ENCODE measurements around the gene MAP4K3.
"Not testable (repeated sequence)": the region's sequence is repeated elsewhere in the genome, so short reads cannot be mapped to it uniquely, and the experiment has no call there.

MAP4K3 gene

GRCh38 chr2:39256040-39256439, 181.0 kb downstream of the MAP4K3 start:
- Histone ChIP-seq H3K9me3 (ENCODE audit: control insufficient read depth in 1 of 2, low read length in 2 of 2) (peaks cover 0 to under 1% of the 10 kb centered on the region in 2 donors), H3K4me3 (ENCODE audit: low read depth in 1 of 2, low read length in 2 of 2) (no peak overlapping the region), H3K9ac (ENCODE audit: low read depth in 1 of 2, low read length in 2 of 2) (no peak overlapping the region), H3K4me1 (ENCODE audit: control insufficient read depth in 1 of 2, insufficient read depth in 2 of 2, low read length in 2 of 2) (no peaks in the 10 kb centered on the region), H3K27me3 (ENCODE audit: control insufficient read depth in 1 of 2, insufficient read depth in 2 of 2, low read length in 2 of 2) (no peaks in the 10 kb centered on the region), H3K27ac (ENCODE audit: low read depth, low read length) (no peak overlapping the region), H3K36me3 (ENCODE audit: control insufficient read depth in 1 of 2, insufficient read depth in 2 of 2, low read length in 2 of 2) (peaks cover 21 to 69% of the 10 kb centered on the region in 2 donors)

- Histone ChIP-seq H3K36me3 (ENCODE audit: control insufficient read depth in 1 of 2, insufficient read depth in 2 of 2, low read length in 2 of 2) (peaks cover 24 to 54% of the 10 kb centered on the region in 2 donors), H3K27ac (ENCODE audit: low read depth, low read length) (no peak overlapping the region), H3K9ac (ENCODE audit: low read depth in 1 of 2, low read length in 2 of 2) (no peak overlapping the region), H3K4me3 (ENCODE audit: low read depth in 1 of 2, low read length in 2 of 2) (no peak overlapping the region), H3K27me3 (ENCODE audit: control insufficient read depth in 1 of 2, insufficient read depth in 2 of 2, low read length in 2 of 2) (no peaks in the 10 kb centered on the region), H3K4me1 (ENCODE audit: control insufficient read depth in 1 of 2, insufficient read depth in 2 of 2, low read length in 2 of 2) (no peaks in the 10 kb centered on the region), H3K9me3 (ENCODE audit: control insufficient read depth in 1 of 2, low read length in 2 of 2) (peaks cover 0 to 2% of the 10 kb centered on the region in 2 donors)
Measured at GRCh38 chr2:39252888-39253518, 184.1 kb downstream of the MAP4K3 start.

GRCh38 chr2:39247512-39248043, 189.5 kb downstream of the MAP4K3 start:
- Histone ChIP-seq H3K27me3 (ENCODE audit: control insufficient read depth in 1 of 2, insufficient read depth in 2 of 2, low read length in 2 of 2) (no peaks in the 10 kb centered on the region), H3K9me3 (ENCODE audit: control insufficient read depth in 1 of 2, low read length in 2 of 2) (peaks cover 0 to 2% of the 10 kb centered on the region in 2 donors), H3K36me3 (ENCODE audit: control insufficient read depth in 1 of 2, insufficient read depth in 2 of 2, low read length in 2 of 2) (peaks cover 11 to 24% of the 10 kb centered on the region in 2 donors), H3K4me3 (ENCODE audit: low read depth in 1 of 2, low read length in 2 of 2) (no peak overlapping the region), H3K27ac (ENCODE audit: low read depth, low read length) (no peak overlapping the region), H3K9ac (ENCODE audit: low read depth in 1 of 2, low read length in 2 of 2) (no peak overlapping the region), H3K4me1 (ENCODE audit: control insufficient read depth in 1 of 2, insufficient read depth in 2 of 2, low read length in 2 of 2) (no peaks in the 10 kb centered on the region)

- Histone ChIP-seq H3K4me1 (ENCODE audit: control insufficient read depth in 1 of 2, insufficient read depth in 2 of 2, low read length in 2 of 2) (no peaks in the 10 kb centered on the region), H3K9ac (ENCODE audit: low read depth in 1 of 2, low read length in 2 of 2) (no peak overlapping the region), H3K36me3 (ENCODE audit: control insufficient read depth in 1 of 2, insufficient read depth in 2 of 2, low read length in 2 of 2) (peaks cover 5 to 14% of the 10 kb centered on the region in 2 donors), H3K9me3 (ENCODE audit: control insufficient read depth in 1 of 2, low read length in 2 of 2) (peaks cover 0 to 2% of the 10 kb centered on the region in 2 donors), H3K4me3 (ENCODE audit: low read depth in 1 of 2, low read length in 2 of 2) (no peak overlapping the region), H3K27ac (ENCODE audit: low read depth, low read length) (no peak overlapping the region), H3K27me3 (ENCODE audit: control insufficient read depth in 1 of 2, insufficient read depth in 2 of 2, low read length in 2 of 2) (no peaks in the 10 kb centered on the region)
Measured at GRCh38 chr2:39246382-39246980, 190.6 kb downstream of the MAP4K3 start.

- H3K27ac ChIP-seq (ENCODE audit: low read depth, low read length) = not testable (repeated sequence)
Measured at GRCh38 chr2:39244963-39245625, 192.0 kb downstream of the MAP4K3 start.

GRCh38 chr2:39244241-39244862, 192.7 kb downstream of the MAP4K3 start:
- not testable (repeated sequence) for H3K9me3 ChIP-seq (ENCODE audit: control insufficient read depth in 1 of 2, low read length in 2 of 2); H3K27me3 ChIP-seq (ENCODE audit: control insufficient read depth in 1 of 2, insufficient read depth in 2 of 2, low read length in 2 of 2); H3K36me3 ChIP-seq (ENCODE audit: control insufficient read depth in 1 of 2, insufficient read depth in 2 of 2, low read length in 2 of 2); H3K4me1 ChIP-seq (ENCODE audit: control insufficient read depth in 1 of 2, insufficient read depth in 2 of 2, low read length in 2 of 2); H3K4me3 ChIP-seq (ENCODE audit: low read depth in 1 of 2, low read length in 2 of 2); H3K9ac ChIP-seq (ENCODE audit: low read depth in 1 of 2, low read length in 2 of 2); H3K27ac ChIP-seq (ENCODE audit: low read depth, low read length)

More at GRCh38 chr2:39244963-39245625, 192.0 kb downstream of the MAP4K3 start:
- not testable (repeated sequence) for H3K4me3 ChIP-seq (ENCODE audit: low read depth in 1 of 2, low read length in 2 of 2); H3K36me3 ChIP-seq (ENCODE audit: control insufficient read depth in 1 of 2, insufficient read depth in 2 of 2, low read length in 2 of 2); H3K9ac ChIP-seq (ENCODE audit: low read depth in 1 of 2, low read length in 2 of 2); H3K4me1 ChIP-seq (ENCODE audit: control insufficient read depth in 1 of 2, insufficient read depth in 2 of 2, low read length in 2 of 2); H3K9me3 ChIP-seq (ENCODE audit: control insufficient read depth in 1 of 2, low read length in 2 of 2); H3K27me3 ChIP-seq (ENCODE audit: control insufficient read depth in 1 of 2, insufficient read depth in 2 of 2, low read length in 2 of 2)

- Histone ChIP-seq H3K4me1 (ENCODE audit: control insufficient read depth in 1 of 2, insufficient read depth in 2 of 2, low read length in 2 of 2) (no peaks in the 10 kb centered on the region), H3K9me3 (ENCODE audit: control insufficient read depth in 1 of 2, low read length in 2 of 2) (no peaks in the 10 kb centered on the region), H3K4me3 (ENCODE audit: low read depth in 1 of 2, low read length in 2 of 2) (no peak within 1 kb of the TSS), H3K9ac (ENCODE audit: low read depth in 1 of 2, low read length in 2 of 2) (no peak within 1 kb of the TSS), H3K27ac (ENCODE audit: low read depth, low read length) (no peak within 1 kb of the TSS), H3K36me3 (ENCODE audit: control insufficient read depth in 1 of 2, insufficient read depth in 2 of 2, low read length in 2 of 2) (no peaks in the 10 kb centered on the region), H3K27me3 (ENCODE audit: control insufficient read depth in 1 of 2, insufficient read depth in 2 of 2, low read length in 2 of 2) (no peaks in the 10 kb centered on the region)
Measured at GRCh38 chr2:39243469-39244123, 193.5 kb downstream of the MAP4K3 start, which contains the start of gene CDKL4. Gene CDKL4 (minus strand): TSS chr2:39243970.

- H3K9me3 ChIP-seq (ENCODE audit: control insufficient read depth in 1 of 2, low read length in 2 of 2) = no peaks in the 10 kb centered on the region
- H3K9ac ChIP-seq (ENCODE audit: low read depth in 1 of 2, low read length in 2 of 2) = no peak overlapping the region
- H3K4me1 ChIP-seq (ENCODE audit: control insufficient read depth in 1 of 2, insufficient read depth in 2 of 2, low read length in 2 of 2) = no peaks in the 10 kb centered on the region
- H3K27ac ChIP-seq (ENCODE audit: low read depth, low read length) = no peak overlapping the region
- H3K4me3 ChIP-seq (ENCODE audit: low read depth in 1 of 2, low read length in 2 of 2) = no peak overlapping the region
- no peaks in the 10 kb centered on the region for H3K36me3 ChIP-seq (ENCODE audit: control insufficient read depth in 1 of 2, insufficient read depth in 2 of 2, low read length in 2 of 2)
- H3K27me3 ChIP-seq (ENCODE audit: control insufficient read depth in 1 of 2, insufficient read depth in 2 of 2, low read length in 2 of 2) = no peaks in the 10 kb centered on the region
Measured at GRCh38 chr2:39241588-39241987, 195.5 kb downstream of the MAP4K3 start.

GRCh38 chr2:39240758-39241157, 196.3 kb downstream of the MAP4K3 start:
- Histone ChIP-seq H3K9me3 (ENCODE audit: control insufficient read depth in 1 of 2, low read length in 2 of 2) (no peaks in the 10 kb centered on the region), H3K27ac (ENCODE audit: low read depth, low read length) (no peak overlapping the region), H3K36me3 (ENCODE audit: control insufficient read depth in 1 of 2, insufficient read depth in 2 of 2, low read length in 2 of 2) (no peaks in the 10 kb centered on the region), H3K4me3 (ENCODE audit: low read depth in 1 of 2, low read length in 2 of 2) (no peak overlapping the region), H3K4me1 (ENCODE audit: control insufficient read depth in 1 of 2, insufficient read depth in 2 of 2, low read length in 2 of 2) (no peaks in the 10 kb centered on the region), H3K9ac (ENCODE audit: low read depth in 1 of 2, low read length in 2 of 2) (no peak overlapping the region), H3K27me3 (ENCODE audit: control insufficient read depth in 1 of 2, insufficient read depth in 2 of 2, low read length in 2 of 2) (no peaks in the 10 kb centered on the region)
